COLO829 (cell line): Measurements from ENCODE around the gene SLC25A22.

ENCODE experiments used
- DNase-seq: peaks from one replicate; pipeline ENCODE4 v3.0.0; 2012; ENCODE audit warnings: low spot score

The SLC25A22 gene

DNA sequence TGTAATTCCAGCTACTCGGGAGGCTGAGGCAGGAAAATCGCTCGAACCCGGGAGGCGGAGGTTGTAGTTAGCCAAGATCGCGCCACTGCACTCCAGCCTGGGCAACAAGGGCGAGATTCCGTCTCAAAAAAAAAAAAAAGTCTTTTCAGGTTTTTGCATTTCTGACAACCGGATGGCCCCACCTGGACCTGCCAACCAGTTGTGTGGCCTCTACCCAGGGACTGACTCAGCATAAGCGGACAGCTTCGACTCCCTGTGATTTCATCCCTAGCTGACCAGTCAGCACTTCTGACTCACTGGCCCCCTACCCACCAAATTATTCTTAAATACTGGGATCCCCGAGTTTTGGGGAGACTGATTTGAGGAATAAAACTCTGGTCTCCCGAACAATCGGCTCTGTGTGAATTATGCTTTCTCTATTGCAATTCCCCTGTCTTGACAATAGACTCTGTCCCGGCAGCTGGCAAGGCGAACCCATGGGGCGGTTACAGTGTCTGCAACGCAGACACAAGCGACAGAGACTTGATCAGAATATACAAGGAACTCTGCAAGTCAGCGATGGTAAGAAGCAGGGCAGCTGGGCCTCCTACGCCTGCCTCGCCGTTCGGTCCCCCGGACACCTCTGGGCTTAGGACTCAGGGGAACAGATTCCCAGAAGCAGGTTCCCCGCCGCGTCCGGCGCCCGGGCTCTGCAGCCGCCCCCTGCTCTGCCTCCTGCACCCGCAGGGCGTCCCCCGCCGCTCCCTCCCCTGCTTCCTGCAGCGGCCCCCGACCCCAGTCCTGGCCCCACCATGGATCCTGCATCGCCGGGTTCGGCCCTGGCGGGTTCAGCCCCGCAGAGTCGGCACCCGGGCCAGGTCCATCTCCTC, 51.6 kb downstream of the SLC25A22 start:
- no peak for DNase-seq

- DNase-seq: no peak
These were observed 52.7 kb downstream of the SLC25A22 start for GRCh38 chr11:745428-745827.

DNA sequence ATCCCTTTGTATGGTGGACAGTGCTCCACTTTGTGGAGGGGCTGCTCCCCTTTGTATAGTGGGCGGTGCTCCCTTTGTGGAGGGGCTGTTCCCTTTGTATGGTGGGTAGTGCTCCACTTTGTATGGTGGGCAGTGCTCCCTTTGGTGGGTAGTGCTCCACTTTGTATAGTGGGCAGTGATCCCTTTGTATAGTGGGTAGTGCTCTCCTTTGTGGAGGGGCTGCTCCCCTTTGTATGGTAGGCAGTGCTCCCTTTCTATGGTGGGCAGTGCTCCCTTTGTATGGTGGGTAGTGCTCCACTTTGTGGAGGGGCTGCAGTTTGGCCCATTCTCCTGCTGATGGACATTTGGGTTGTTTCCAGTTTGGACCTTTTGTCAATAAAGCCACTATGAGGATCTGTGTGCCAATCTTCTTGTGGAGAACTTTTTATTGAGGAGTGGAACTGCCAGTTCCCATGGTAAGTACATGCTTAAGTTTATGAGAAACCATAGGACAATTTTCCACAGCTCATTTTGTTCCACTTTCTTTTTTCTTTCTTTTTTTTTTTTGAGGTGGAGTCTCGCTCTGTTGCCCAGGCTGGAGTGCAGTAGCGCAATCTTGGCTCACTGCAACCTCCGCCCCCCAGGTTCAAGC, 55.4 kb downstream of the SLC25A22 start:
- DNase-seq: no peak

- DNase-seq: no peak
These were observed 55.9 kb downstream of the SLC25A22 start for GRCh38 chr11:742156-742546.
